ENCODE results near the gene PKP3.
A peak's percentile ranks its signal among the peaks of the same experiment; 100 is the strongest.

Gene PKP3

GRCh38 chr11:391117-392017 is 2.6 kb upstream of the PKP3 start:
- ChIA-PET POLR2A (no interaction called here), CTCF (no interaction called here)
- Histone ChIP-seq H3K27me3 (replicated peaks in 2 of 5; ENCODE audit: control insufficient read depth in 4 of 5, insufficient read depth in 5 of 5, low read length in 4 of 5) (no peaks in the 10 kb centered on the region), H3K36me3 (ENCODE audit: control insufficient read depth in 4 of 4, insufficient read depth in 4 of 4, low read length in 3 of 4) (no peaks in the 10 kb centered on the region), H3K27ac (ENCODE audit: insufficient read depth in 1 of 2, low read depth in 1 of 2, low read length in 2 of 2, poor library complexity in 1 of 2, severe bottlenecking in 2 of 2) (no peak overlapping the region), H3K4me3 (ENCODE audit: control insufficient read depth in 1 of 7, extremely low read depth in 1 of 7, insufficient read depth in 4 of 7, low read depth in 2 of 7, low read length in 6 of 7) (no peak overlapping the region), H3K4me1 (ENCODE audit: control extremely low read depth in 1 of 4, control insufficient read depth in 4 of 4, insufficient read depth in 4 of 4, low read length in 3 of 4) (peaks cover 0 to 9% (median 7%) of the 10 kb centered on the region in 4 experiments), H3K9me3 (ENCODE audit: control extremely low read depth in 1 of 5, control insufficient read depth in 4 of 5, insufficient read depth in 2 of 5, low read depth in 1 of 5, low read length in 4 of 5) (peaks cover 0 to 8% (median 3%) of the 10 kb centered on the region in 5 experiments)
- DNase-seq: no peak
- WGBS (ENCODE audit: insufficient coverage): 77% methylated on average over 36 of the region's 38 CpGs

DNA sequence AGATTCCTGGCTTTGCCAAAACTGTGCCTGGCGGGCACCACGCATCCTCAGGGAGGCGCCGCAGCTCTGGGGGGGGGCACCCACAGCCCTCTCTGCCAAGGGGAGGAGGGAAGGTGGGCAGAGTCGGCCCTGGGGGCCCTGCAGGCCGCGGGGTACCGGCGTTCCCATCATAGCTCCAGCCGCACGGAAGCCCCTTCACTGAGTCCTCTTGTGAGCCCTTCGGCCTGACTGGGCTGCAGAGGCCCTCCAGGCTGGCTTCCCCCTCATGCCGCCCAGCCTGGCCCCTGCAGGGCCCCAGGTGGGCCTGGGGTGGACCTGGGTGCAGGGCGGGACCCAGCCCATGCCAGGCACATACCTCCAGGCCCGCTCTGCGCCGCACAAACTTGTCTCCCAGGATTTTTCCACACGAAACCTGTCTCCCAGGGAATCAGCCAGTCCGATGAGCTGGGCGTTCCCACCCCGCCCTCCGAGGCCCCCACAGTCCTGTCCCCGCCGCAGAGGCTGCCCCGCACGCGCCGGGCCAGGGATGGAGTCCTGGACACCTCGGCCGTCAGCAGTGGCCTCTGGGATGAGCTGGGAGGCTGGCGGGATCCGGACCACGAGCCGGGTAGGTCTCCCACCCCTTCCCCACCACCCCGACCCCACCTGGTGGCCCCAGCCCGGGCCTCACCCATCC is 1.8 kb upstream of the PKP3 start:
- POLR2A ChIA-PET: no interaction called here
- no peaks in the 10 kb centered on the region for H3K27me3 ChIP-seq (replicated peaks in 2 of 5; ENCODE audit: control insufficient read depth in 4 of 5, insufficient read depth in 5 of 5, low read length in 4 of 5)
- DNase-seq: no peak
- CTCF ChIA-PET: interaction anchor here (0.6 to 1.6 kb wide), 3 partner anchors 25 to 142 kb away, joined by 3 to 6 read pairs (median 3); no protein-coding TSS in a partner anchor
- no peak overlapping the region for H3K27ac ChIP-seq (ENCODE audit: insufficient read depth in 1 of 2, low read depth in 1 of 2, low read length in 2 of 2, poor library complexity in 1 of 2, severe bottlenecking in 2 of 2)
- H3K36me3 ChIP-seq (ENCODE audit: control insufficient read depth in 4 of 4, insufficient read depth in 4 of 4, low read length in 3 of 4): no peaks in the 10 kb centered on the region
- no peak overlapping the region for H3K4me3 ChIP-seq (ENCODE audit: control insufficient read depth in 1 of 7, extremely low read depth in 1 of 7, insufficient read depth in 4 of 7, low read depth in 2 of 7, low read length in 6 of 7)
- no peaks in the 10 kb centered on the region for H3K9me3 ChIP-seq (ENCODE audit: control extremely low read depth in 1 of 5, control insufficient read depth in 4 of 5, insufficient read depth in 2 of 5, low read depth in 1 of 5, low read length in 4 of 5)
- peaks cover 0 to 15% (median 14%) of the 10 kb centered on the region in 4 experiments for H3K4me1 ChIP-seq (ENCODE audit: control extremely low read depth in 1 of 4, control insufficient read depth in 4 of 4, insufficient read depth in 4 of 4, low read length in 3 of 4)
- WGBS (ENCODE audit: insufficient coverage): 97% methylated on average over 26 of the region's 36 CpGs

- POLR2A ChIA-PET: no interaction called here
- WGBS (ENCODE audit: insufficient coverage): 95% methylated on average over 14 of the region's 17 CpGs
- Histone ChIP-seq H3K4me3 (ENCODE audit: control insufficient read depth in 1 of 7, extremely low read depth in 1 of 7, insufficient read depth in 4 of 7, low read depth in 2 of 7, low read length in 6 of 7) (no peak overlapping the region), H3K27me3 (replicated peaks in 2 of 5; ENCODE audit: control insufficient read depth in 4 of 5, insufficient read depth in 5 of 5, low read length in 4 of 5) (no peaks in the 10 kb centered on the region), H3K27ac (ENCODE audit: insufficient read depth in 1 of 2, low read depth in 1 of 2, low read length in 2 of 2, poor library complexity in 1 of 2, severe bottlenecking in 2 of 2) (peak overlapping the region in 1 of 2 experiments; percentile 61), H3K36me3 (ENCODE audit: control insufficient read depth in 4 of 4, insufficient read depth in 4 of 4, low read length in 3 of 4) (no peaks in the 10 kb centered on the region), H3K4me1 (ENCODE audit: control extremely low read depth in 1 of 4, control insufficient read depth in 4 of 4, insufficient read depth in 4 of 4, low read length in 3 of 4) (peaks cover 0 to 18% (median 14%) of the 10 kb centered on the region in 4 experiments), H3K9me3 (ENCODE audit: control extremely low read depth in 1 of 5, control insufficient read depth in 4 of 5, insufficient read depth in 2 of 5, low read depth in 1 of 5, low read length in 4 of 5) (no peaks in the 10 kb centered on the region)
- no peak for DNase-seq
- CTCF ChIA-PET: interaction anchor here (0.8 to 1.6 kb wide), 2 partner anchors 29 to 143 kb away, joined by 3 to 6 read pairs; no protein-coding TSS in a partner anchor
Measured at GRCh38 chr11:393219-394033, 583 bp upstream of the PKP3 start.

DNA sequence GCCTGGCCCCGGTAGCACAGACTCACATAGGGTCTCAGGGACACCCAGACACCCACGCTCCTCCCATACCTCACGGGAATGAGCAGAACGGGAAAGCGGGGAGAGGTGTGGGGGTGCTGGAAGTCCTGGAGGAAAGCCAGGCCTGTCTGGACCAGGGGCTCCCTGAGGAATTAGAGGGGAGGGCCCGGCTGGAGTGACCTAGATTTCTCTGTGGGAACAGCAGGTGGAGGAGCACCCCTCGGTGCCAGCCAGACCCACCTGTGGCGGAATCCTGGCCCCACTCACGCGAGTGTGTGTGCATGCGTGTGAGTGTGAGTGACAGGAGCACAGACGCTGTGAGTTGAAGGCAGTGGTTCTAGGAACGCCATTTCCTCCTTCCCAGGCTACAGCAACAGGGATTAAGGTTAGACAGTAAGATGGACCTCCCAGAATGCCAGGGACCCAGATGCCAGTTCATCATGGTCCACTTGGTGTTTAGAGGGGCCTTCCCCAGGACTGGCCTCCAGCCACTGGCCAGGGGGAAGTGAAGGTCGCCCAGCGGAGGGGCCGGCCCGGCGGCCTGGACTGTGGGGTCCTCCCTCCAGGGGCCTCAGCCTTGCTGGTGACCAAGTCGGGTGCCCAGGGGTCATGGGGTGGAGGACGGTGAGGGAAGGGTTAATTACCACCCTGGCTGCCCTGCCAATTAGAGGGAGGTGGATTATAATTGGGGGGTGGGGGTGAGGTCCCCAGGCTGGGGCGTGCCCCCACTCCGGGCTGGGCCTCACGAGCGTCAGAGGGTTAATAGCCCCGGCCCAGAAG is 1.0 kb downstream of the PKP3 start:
- Histone ChIP-seq H3K4me3 (ENCODE audit: control insufficient read depth in 1 of 7, extremely low read depth in 1 of 7, insufficient read depth in 4 of 7, low read depth in 2 of 7, low read length in 6 of 7) (no peak overlapping the region), H3K27ac (ENCODE audit: insufficient read depth in 1 of 2, low read depth in 1 of 2, low read length in 2 of 2, poor library complexity in 1 of 2, severe bottlenecking in 2 of 2) (peak overlapping the region in 1 of 2 experiments; percentile 61), H3K36me3 (ENCODE audit: control insufficient read depth in 4 of 4, insufficient read depth in 4 of 4, low read length in 3 of 4) (no peaks in the 10 kb centered on the region), H3K4me1 (ENCODE audit: control extremely low read depth in 1 of 4, control insufficient read depth in 4 of 4, insufficient read depth in 4 of 4, low read length in 3 of 4) (peaks cover 0 to 18% (median 14%) of the 10 kb centered on the region in 4 experiments), H3K9me3 (ENCODE audit: control extremely low read depth in 1 of 5, control insufficient read depth in 4 of 5, insufficient read depth in 2 of 5, low read depth in 1 of 5, low read length in 4 of 5) (peaks cover 0 to 4% (median 0%) of the 10 kb centered on the region in 5 experiments), H3K27me3 (replicated peaks in 2 of 5; ENCODE audit: control insufficient read depth in 4 of 5, insufficient read depth in 5 of 5, low read length in 4 of 5) (peaks cover 0 to 9% (median 0%) of the 10 kb centered on the region in 5 experiments)
- ChIA-PET CTCF (interaction anchor here (1.8 to 2.0 kb wide), 2 partner anchors 13 to 20 kb away, joined by 5 read pairs; partner anchors contain the start of gene SIGIRR), POLR2A (no interaction called here)
- 90% methylated on average over 19 of the region's 25 CpGs for WGBS (ENCODE audit: insufficient coverage)
- no peak for DNase-seq

- POLR2A ChIA-PET: no interaction called here
- WGBS (ENCODE audit: insufficient coverage): 98% methylated on average over 9 of the region's 11 CpGs
- no peak for DNase-seq
- CTCF ChIA-PET: interaction anchor here (0.7 to 2.1 kb wide), 13 partner anchors 9 to 146 kb away, joined by 3 to 18 read pairs (median 5); partner anchors contain the start of genes PTDSS2 and SIGIRR
- Histone ChIP-seq H3K9me3 (ENCODE audit: control extremely low read depth in 1 of 5, control insufficient read depth in 4 of 5, insufficient read depth in 2 of 5, low read depth in 1 of 5, low read length in 4 of 5) (peaks cover 0 to 7% (median 0%) of the 10 kb centered on the region in 5 experiments), H3K36me3 (ENCODE audit: control insufficient read depth in 4 of 4, insufficient read depth in 4 of 4, low read length in 3 of 4) (no peaks in the 10 kb centered on the region), H3K4me3 (ENCODE audit: control insufficient read depth in 1 of 7, extremely low read depth in 1 of 7, insufficient read depth in 4 of 7, low read depth in 2 of 7, low read length in 6 of 7) (no peak overlapping the region), H3K4me1 (ENCODE audit: control extremely low read depth in 1 of 4, control insufficient read depth in 4 of 4, insufficient read depth in 4 of 4, low read length in 3 of 4) (peaks cover 0 to 20% (median 14%) of the 10 kb centered on the region in 4 experiments), H3K27me3 (replicated peaks in 2 of 5; ENCODE audit: control insufficient read depth in 4 of 5, insufficient read depth in 5 of 5, low read length in 4 of 5) (peaks cover 0 to 10% (median 0%) of the 10 kb centered on the region in 5 experiments), H3K27ac (ENCODE audit: insufficient read depth in 1 of 2, low read depth in 1 of 2, low read length in 2 of 2, poor library complexity in 1 of 2, severe bottlenecking in 2 of 2) (no peak overlapping the region)
Measured at GRCh38 chr11:395866-396265, 1.9 kb downstream of the PKP3 start.

GRCh38 chr11:396511-396947 is 2.5 kb downstream of the PKP3 start:
- H3K4me3 ChIP-seq (ENCODE audit: control insufficient read depth in 1 of 7, extremely low read depth in 1 of 7, insufficient read depth in 4 of 7, low read depth in 2 of 7, low read length in 6 of 7): peak overlapping the region in 5 of 7 experiments; percentile 26 to 72 (median 63)

More at GRCh38 chr11:396511-396947, 2.5 kb downstream of the PKP3 start:
- Histone ChIP-seq H3K27me3 (replicated peaks in 2 of 5; ENCODE audit: control insufficient read depth in 4 of 5, insufficient read depth in 5 of 5, low read length in 4 of 5) (peaks cover 0 to 10% (median 0%) of the 10 kb centered on the region in 5 experiments), H3K4me1 (ENCODE audit: control extremely low read depth in 1 of 4, control insufficient read depth in 4 of 4, insufficient read depth in 4 of 4, low read length in 3 of 4) (peaks cover 0 to 17% (median 13%) of the 10 kb centered on the region in 4 experiments), H3K9me3 (ENCODE audit: control extremely low read depth in 1 of 5, control insufficient read depth in 4 of 5, insufficient read depth in 2 of 5, low read depth in 1 of 5, low read length in 4 of 5) (peaks cover 0 to 7% (median 0%) of the 10 kb centered on the region in 5 experiments), H3K36me3 (ENCODE audit: control insufficient read depth in 4 of 4, insufficient read depth in 4 of 4, low read length in 3 of 4) (no peaks in the 10 kb centered on the region), H3K27ac (ENCODE audit: insufficient read depth in 1 of 2, low read depth in 1 of 2, low read length in 2 of 2, poor library complexity in 1 of 2, severe bottlenecking in 2 of 2) (no peak overlapping the region)
- ChIA-PET CTCF (interaction anchor here (0.6 to 2.1 kb wide), 19 partner anchors 9 to 152 kb away, joined by 3 to 18 read pairs (median 5); partner anchors contain the start of genes PTDSS2 and SIGIRR), POLR2A (interaction anchor here (1.2 to 1.6 kb wide), 2 partner anchors 11 to 53 kb away, joined by 3 read pairs; partner anchors contain the start of gene PTDSS2)
- 64% methylated on average over 15 of the region's 23 CpGs for WGBS (ENCODE audit: insufficient coverage)
- peak in 2 of 3 donors; percentile 69 to 76 for DNase-seq

Data from common myeloid progenitor, CD34-positive (primary cell).